ENCODE data around the gene VEZT.
"Not testable (repeated sequence)": the region's sequence is repeated elsewhere in the genome, so short reads cannot be mapped to it uniquely, and the experiment has no call there.

DNA sequence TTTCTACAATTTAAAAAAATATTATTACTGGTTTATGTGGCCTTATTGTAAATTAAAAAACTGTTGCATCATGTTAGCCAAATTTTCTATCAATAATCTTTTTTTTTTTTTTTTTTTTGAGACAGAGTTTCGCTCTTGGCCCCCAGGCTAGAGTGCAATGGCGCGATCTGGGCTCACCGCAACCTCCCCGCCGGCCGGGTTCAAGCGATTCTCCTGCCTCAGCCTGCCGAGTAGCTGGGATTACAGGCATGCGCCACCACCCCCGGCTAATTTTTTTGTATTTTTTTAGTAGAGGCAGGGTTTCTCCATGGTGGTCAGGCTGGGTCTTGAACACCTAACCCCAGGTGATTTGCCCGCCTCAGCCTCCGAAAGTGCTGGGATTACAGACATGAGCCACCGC lies 16.6 kb downstream of the VEZT start:
- TF ChIP-seq POLR2A (conservative IDR thresholded peaks at IDR 0.05); FOXA3 (CRISPR knock-in tag; conservative IDR thresholded peaks at IDR 0.05 in 1 of 2, IDR thresholded peaks at IDR 0.05 in 1 of 2); STAT5A (IDR thresholded peaks at IDR 0.05; ENCODE audit: borderline replicate concordance, low read length); CBX2 (IDR thresholded peaks at IDR 0.05; ENCODE audit: insufficient read depth, low read length, poor library complexity, severe bottlenecking); ZKSCAN1 (IDR thresholded peaks at IDR 0.05; ENCODE audit: low read depth, low read length); ZNF274 (IDR thresholded peaks at IDR 0.05; ENCODE audit: borderline replicate concordance, low read depth, low read length); ZNF551 (CRISPR knock-in tag; IDR thresholded peaks at IDR 0.05); DMBX1 (CRISPR knock-in tag; IDR thresholded peaks at IDR 0.05; ENCODE audit: borderline replicate concordance); CREM (IDR thresholded peaks at IDR 0.05; ENCODE audit: low read depth); CEBPB (tag; IDR thresholded peaks at IDR 0.05); GTF2F1 (IDR thresholded peaks at IDR 0.05; ENCODE audit: low read depth, low read length): not testable (repeated sequence)
- TF ChIP-seq, protein P1, sequence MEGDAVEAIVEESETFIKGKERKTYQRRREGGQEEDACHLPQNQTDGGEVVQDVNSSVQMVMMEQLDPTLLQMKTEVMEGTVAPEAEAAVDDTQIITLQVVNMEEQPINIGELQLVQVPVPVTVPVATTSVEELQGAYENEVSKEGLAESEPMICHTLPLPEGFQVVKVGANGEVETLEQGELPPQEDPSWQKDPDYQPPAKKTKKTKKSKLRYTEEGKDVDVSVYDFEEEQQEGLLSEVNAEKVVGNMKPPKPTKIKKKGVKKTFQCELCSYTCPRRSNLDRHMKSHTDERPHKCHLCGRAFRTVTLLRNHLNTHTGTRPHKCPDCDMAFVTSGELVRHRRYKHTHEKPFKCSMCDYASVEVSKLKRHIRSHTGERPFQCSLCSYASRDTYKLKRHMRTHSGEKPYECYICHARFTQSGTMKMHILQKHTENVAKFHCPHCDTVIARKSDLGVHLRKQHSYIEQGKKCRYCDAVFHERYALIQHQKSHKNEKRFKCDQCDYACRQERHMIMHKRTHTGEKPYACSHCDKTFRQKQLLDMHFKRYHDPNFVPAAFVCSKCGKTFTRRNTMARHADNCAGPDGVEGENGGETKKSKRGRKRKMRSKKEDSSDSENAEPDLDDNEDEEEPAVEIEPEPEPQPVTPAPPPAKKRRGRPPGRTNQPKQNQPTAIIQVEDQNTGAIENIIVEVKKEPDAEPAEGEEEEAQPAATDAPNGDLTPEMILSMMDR (IDR thresholded peaks at IDR 0.05 in 2 of 3, conservative IDR thresholded peaks at IDR 0.05 in 1 of 3; ENCODE audit: insufficient read depth in 2 of 3, low read depth in 1 of 3, low read length in 3 of 3) = not testable (repeated sequence)
- TF ChIP-seq, protein P2, sequence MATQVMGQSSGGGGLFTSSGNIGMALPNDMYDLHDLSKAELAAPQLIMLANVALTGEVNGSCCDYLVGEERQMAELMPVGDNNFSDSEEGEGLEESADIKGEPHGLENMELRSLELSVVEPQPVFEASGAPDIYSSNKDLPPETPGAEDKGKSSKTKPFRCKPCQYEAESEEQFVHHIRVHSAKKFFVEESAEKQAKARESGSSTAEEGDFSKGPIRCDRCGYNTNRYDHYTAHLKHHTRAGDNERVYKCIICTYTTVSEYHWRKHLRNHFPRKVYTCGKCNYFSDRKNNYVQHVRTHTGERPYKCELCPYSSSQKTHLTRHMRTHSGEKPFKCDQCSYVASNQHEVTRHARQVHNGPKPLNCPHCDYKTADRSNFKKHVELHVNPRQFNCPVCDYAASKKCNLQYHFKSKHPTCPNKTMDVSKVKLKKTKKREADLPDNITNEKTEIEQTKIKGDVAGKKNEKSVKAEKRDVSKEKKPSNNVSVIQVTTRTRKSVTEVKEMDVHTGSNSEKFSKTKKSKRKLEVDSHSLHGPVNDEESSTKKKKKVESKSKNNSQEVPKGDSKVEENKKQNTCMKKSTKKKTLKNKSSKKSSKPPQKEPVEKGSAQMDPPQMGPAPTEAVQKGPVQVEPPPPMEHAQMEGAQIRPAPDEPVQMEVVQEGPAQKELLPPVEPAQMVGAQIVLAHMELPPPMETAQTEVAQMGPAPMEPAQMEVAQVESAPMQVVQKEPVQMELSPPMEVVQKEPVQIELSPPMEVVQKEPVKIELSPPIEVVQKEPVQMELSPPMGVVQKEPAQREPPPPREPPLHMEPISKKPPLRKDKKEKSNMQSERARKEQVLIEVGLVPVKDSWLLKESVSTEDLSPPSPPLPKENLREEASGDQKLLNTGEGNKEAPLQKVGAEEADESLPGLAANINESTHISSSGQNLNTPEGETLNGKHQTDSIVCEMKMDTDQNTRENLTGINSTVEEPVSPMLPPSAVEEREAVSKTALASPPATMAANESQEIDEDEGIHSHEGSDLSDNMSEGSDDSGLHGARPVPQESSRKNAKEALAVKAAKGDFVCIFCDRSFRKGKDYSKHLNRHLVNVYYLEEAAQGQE (IDR thresholded peaks at IDR 0.05; ENCODE audit: borderline replicate concordance) = not testable (repeated sequence)
- TF ChIP-seq, protein P2 (CRISPR knock-in tag; IDR thresholded peaks at IDR 0.05; ENCODE audit: low read depth) = not testable (repeated sequence)
- TF ChIP-seq, protein P3, sequence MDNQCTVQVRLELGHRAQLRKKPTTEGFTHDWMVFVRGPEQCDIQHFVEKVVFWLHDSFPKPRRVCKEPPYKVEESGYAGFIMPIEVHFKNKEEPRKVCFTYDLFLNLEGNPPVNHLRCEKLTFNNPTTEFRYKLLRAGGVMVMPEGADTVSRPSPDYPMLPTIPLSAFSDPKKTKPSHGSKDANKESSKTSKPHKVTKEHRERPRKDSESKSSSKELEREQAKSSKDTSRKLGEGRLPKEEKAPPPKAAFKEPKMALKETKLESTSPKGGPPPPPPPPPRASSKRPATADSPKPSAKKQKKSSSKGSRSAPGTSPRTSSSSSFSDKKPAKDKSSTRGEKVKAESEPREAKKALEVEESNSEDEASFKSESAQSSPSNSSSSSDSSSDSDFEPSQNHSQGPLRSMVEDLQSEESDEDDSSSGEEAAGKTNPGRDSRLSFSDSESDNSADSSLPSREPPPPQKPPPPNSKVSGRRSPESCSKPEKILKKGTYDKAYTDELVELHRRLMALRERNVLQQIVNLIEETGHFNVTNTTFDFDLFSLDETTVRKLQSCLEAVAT (IDR thresholded peaks at IDR 0.05) = not testable (repeated sequence)

Measured in K562 (cell line).